HepG2 (cell line): ENCODE measurements around the gene ZFAND3. TPM values are rescaled to one million over a fixed set of nuclear protein-coding genes. Genes with fewer than 3 reads are reported as not detected.

ENCODE experiments used
- ATAC-seq: fragments of 200-7000 bp; cut with Tn5 transposase; 3 replicates; pipeline ENCODE4 v1.9.1; 2020; ENCODE audit warnings: mild to moderate bottlenecking, moderate library complexity
- BruUV-seq: library from RNA; stranded (reverse); fragments of 400-500 nt; replicated peaks from 2 replicates; lab custom pipeline; 2021; lab: Mats Ljungman, UMichigan
- CTCF ChIA-PET: fragments of 300-600 bp; formaldehyde crosslinking; extraction: SDS; loops from one replicate; lab custom pipeline; 2021; ENCODE audit warnings: low total read pairs, inconsistent platforms, low intra/inter-chr PET ratio; lab: Yijun Ruan, JAX
- POLR2A ChIA-PET: fragments of 350-600 bp; sonication (Branson Sonifier 250); formaldehyde crosslinking; loops from one replicate; lab custom pipeline; 2020; ENCODE audit warnings: antibody characterized with exemption, inconsistent platforms; lab: Yijun Ruan, JAX
- DNase-seq: peaks from one replicate; pipeline ENCODE4 v3.0.0-alpha.2; 2015; ENCODE audit warnings: low spot score
- FAIRE-seq: peaks from 3 replicates; lab custom pipeline; 2011; peaks lifted over from hg19 to GRCh38; lab: Jason Lieb, UNC
- H2AFZ ChIP-seq: one replicate; pipeline ENCODE4 v1.6.1; 2011; ENCODE audit warnings: low read length, inconsistent platforms
- H3K27ac ChIP-seq: fragments of 300-600 bp; 3 replicates; pipeline ENCODE4 v1.8.0; 2011; ENCODE audit warnings: mixed run types, mild to moderate bottlenecking, mixed read lengths, low read length, inconsistent platforms; ENCODE audit not compliant: insufficient read depth; ENCODE audit errors: extremely low read length
- H3K27me3 ChIP-seq, 2 experiments: fragments of 200-600 bp in 1 of 2; 2 replicates in 1 of 2; 3 replicates in 1 of 2; pipeline versions ENCODE4 v1.6.0 to v1.8.0; 2011; ENCODE audit warnings: low read length in 2 of 2, mild to moderate bottlenecking in 2 of 2, moderate library complexity in 2 of 2, inconsistent platforms in 1 of 2; ENCODE audit not compliant: insufficient read depth in 2 of 2, control insufficient read depth in 1 of 2
- H3K36me3 ChIP-seq, 2 experiments: fragments of 200-600 bp in 1 of 2; replicated peaks in 1 of 2; 2 replicates in 1 of 2; 3 replicates in 1 of 2; pipeline versions ENCODE4 v1.5.1 to v1.8.0; 2011; ENCODE audit warnings: low read length in 2 of 2, inconsistent platforms in 1 of 2; ENCODE audit not compliant: insufficient read depth in 2 of 2, control insufficient read depth in 1 of 2
- H3K4me1 ChIP-seq: 2 replicates; pipeline ENCODE4 v1.5.1; 2012; ENCODE audit warnings: low read length, inconsistent platforms; ENCODE audit not compliant: insufficient read depth
- H3K4me2 ChIP-seq: 2 replicates; pipeline ENCODE4 v1.6.0; 2011; ENCODE audit warnings: low read depth, low read length, inconsistent platforms
- H3K4me3 ChIP-seq, 3 experiments: fragments of 200-600 bp in 1 of 3; sonication (generic), shearing (Covaris generic) in 1 of 3; replicated peaks in 1 of 3; 2 replicates each; pipeline ENCODE4 v1.5.1; 2011 to 2016; ENCODE audit warnings: low read length in 3 of 3, inconsistent platforms in 2 of 3, low read depth in 2 of 3, mild to moderate bottlenecking in 2 of 3, control low read depth in 1 of 3, mixed read lengths in 1 of 3; ENCODE audit not compliant: insufficient read depth in 1 of 3
- H3K79me2 ChIP-seq: one replicate; pipeline ENCODE4 v1.6.1; 2011; ENCODE audit warnings: low read length, inconsistent platforms; ENCODE audit not compliant: insufficient read depth
- H3K9ac ChIP-seq: 2 replicates; pipeline ENCODE4 v1.6.0; 2011; ENCODE audit warnings: mild to moderate bottlenecking, low read depth, low read length, inconsistent platforms; ENCODE audit not compliant: insufficient read depth
- H3K9me3 ChIP-seq: 2 replicates; pipeline ENCODE4 v1.5.1; 2012; ENCODE audit warnings: mild to moderate bottlenecking, low read length
- H4K20me1 ChIP-seq: 2 replicates; pipeline ENCODE4 v1.6.0; 2011; ENCODE audit warnings: inconsistent platforms, mild to moderate bottlenecking, low read length, moderate library complexity; ENCODE audit not compliant: insufficient read depth
- BHLHE40 ChIP-seq: IDR thresholded peaks from 2 replicates; pipeline ENCODE4 v1.6.1; 2011; ENCODE audit warnings: low read length, improper control_type of control experiment
- CEBPB ChIP-seq: IDR thresholded peaks from 2 replicates; pipeline ENCODE4 v1.6.1; 2011; ENCODE audit warnings: low read depth, low read length, improper control_type of control experiment, borderline replicate concordance
- FOXM1 ChIP-seq: sonication (generic); formaldehyde crosslinking; IDR thresholded peaks from 2 replicates; pipeline ENCODE4 v1.5.0; 2020; ENCODE audit warnings: missing genetic modification reagents
- FOXO1 ChIP-seq: sonication (generic); formaldehyde crosslinking; IDR thresholded peaks from 2 replicates; pipeline ENCODE4 v1.4.0; 2020; ENCODE audit warnings: missing genetic modification reagents
- GABPB1 ChIP-seq: IDR thresholded peaks from 2 replicates; pipeline ENCODE4 v1.6.1; 2016; ENCODE audit warnings: mild to moderate bottlenecking, missing genetic modification reagents, moderate library complexity, missing compliant biosample characterization
- HIVEP1 ChIP-seq: sonication (generic); formaldehyde crosslinking; IDR thresholded peaks from 2 replicates; pipeline ENCODE4 v1.4.0; 2020; ENCODE audit warnings: mild to moderate bottlenecking, missing genetic modification reagents
- HOXA5 ChIP-seq: sonication (generic); formaldehyde crosslinking; IDR thresholded peaks from 2 replicates; pipeline ENCODE4 v1.4.0; 2020; ENCODE audit warnings: missing genetic modification reagents
- NPAS2 ChIP-seq: sonication (generic); formaldehyde crosslinking; IDR thresholded peaks from 2 replicates; pipeline ENCODE4 v1.8.0; 2022; ENCODE audit warnings: mild to moderate bottlenecking, missing genetic modification reagents, borderline replicate concordance
- SOX6 ChIP-seq, 2 experiments: fragments of 450-650 bp in 1 of 2; sonication (generic) in 1 of 2; formaldehyde crosslinking in 1 of 2; IDR thresholded peaks; 2 replicates each; pipeline versions ENCODE4 v1.4.0 to v1.6.1; 2017 to 2020; ENCODE audit warnings: antibody characterized with exemption in 1 of 2, mild to moderate bottlenecking in 1 of 2, missing genetic modification reagents in 1 of 2
- SRSF4 ChIP-seq: fragments of 200-400 bp; formaldehyde crosslinking; IDR thresholded peaks from one replicate; pipeline ENCODE4 v1.6.1; 2018; ENCODE audit warnings: mild to moderate bottlenecking, low read depth, low read length, moderate library complexity; ENCODE audit not compliant: poor library complexity, severe bottlenecking
- STAG1 ChIP-seq: sonication (generic); formaldehyde crosslinking; IDR thresholded peaks from 2 replicates; pipeline ENCODE4 v1.4.0; 2020; ENCODE audit warnings: missing genetic modification reagents
- ZNF441 ChIP-seq: sonication (generic); formaldehyde crosslinking; IDR thresholded peaks from 2 replicates; pipeline ENCODE4 v1.7.0; 2021; ENCODE audit warnings: missing genetic modification reagents, borderline replicate concordance
- ZNF530 ChIP-seq: sonication (generic); formaldehyde crosslinking; IDR thresholded peaks from 2 replicates; pipeline ENCODE4 v1.5.0; 2020; ENCODE audit warnings: low read depth, mild to moderate bottlenecking, missing genetic modification reagents
- ZNF768 ChIP-seq: sonication (generic); formaldehyde crosslinking; IDR thresholded peaks from 2 replicates; pipeline ENCODE4 v1.4.0; 2020; ENCODE audit warnings: missing genetic modification reagents
- ZNF788 ChIP-seq: sonication (generic); formaldehyde crosslinking; IDR thresholded peaks from 2 replicates; pipeline ENCODE4 v1.5.0; 2020; ENCODE audit warnings: mild to moderate bottlenecking, missing genetic modification reagents, borderline replicate concordance
- ZZZ3 ChIP-seq: sonication (generic); formaldehyde crosslinking; IDR thresholded peaks from 2 replicates; pipeline ENCODE4 v1.4.0; 2020; ENCODE audit warnings: missing genetic modification reagents, mild to moderate bottlenecking, borderline replicate concordance
- WGBS: methylation state at CpG from one replicate; pipeline ENCODE4 v1.1.6; 2017; ENCODE audit warnings: low lambda C conversion rate; 5-methylcytosine and 5-hydroxymethylcytosine counted together
- in situ Hi-C: cut with HindIII; loops from 2 replicates; pipeline ENCODE4 v1.10.0; 2017; ENCODE audit warnings: low pct_unique_long_range_greater_than_20kb; ENCODE audit not compliant: extremely low pct_ligation_motif_present
- intact Hi-C: fragments of 100-400 bp; cut with micrococcal nuclease; formaldehyde crosslinking; loops from one replicate; pipeline ENCODE4 v1.10.0; 2022; ENCODE audit not compliant: unreplicated experiment
- polyA plus RNA-seq, 8 experiments: library from polyadenylated mRNA; depleted of rRNA in 3 of 8; stranded (reverse) in 7 of 8; unstranded in 1 of 8; fragments of >200 nt; fragmentation: Illumina TruSeq in 4 of 8; extraction: Trizol in 4 of 8; gene quantifications; 2 replicates each; pipeline versions ENCODE4 v1.2.1 to v1.2.3, GENCODE V29; 2011 to 2016; ENCODE audit warnings: low read depth in 4 of 8, missing spikeins in 1 of 8, mixed read lengths in 1 of 8; ENCODE audit not compliant: insufficient read depth in 1 of 8
- total RNA-seq, 5 experiments: library from RNA; depleted of rRNA; stranded (reverse); fragments of >200 nt; fragmentation: Illumina TruSeq; extraction: Trizol; gene quantifications; 2 replicates each; pipeline ENCODE4 v1.2.3, GENCODE V29; 2016; ENCODE audit warnings: low read depth in 1 of 5
- TF ChIP-seq, protein P1 (sequence below): sonication (generic); formaldehyde crosslinking; IDR thresholded peaks from 2 replicates; pipeline ENCODE4 v1.4.0; 2020; ENCODE audit warnings: mild to moderate bottlenecking, missing genetic modification reagents
- TF ChIP-seq, protein P2 (sequence below): sonication (generic); formaldehyde crosslinking; IDR thresholded peaks from 2 replicates; pipeline ENCODE4 v1.4.0; 2020; ENCODE audit warnings: missing genetic modification reagents

The ZFAND3 gene
- total and polyA plus RNA-seq, 2 of the 13 experiments (the other 11 are each of a cell fraction or from before 2014, with no cell fraction given): 16.4 to 17.1 TPM

DNA sequence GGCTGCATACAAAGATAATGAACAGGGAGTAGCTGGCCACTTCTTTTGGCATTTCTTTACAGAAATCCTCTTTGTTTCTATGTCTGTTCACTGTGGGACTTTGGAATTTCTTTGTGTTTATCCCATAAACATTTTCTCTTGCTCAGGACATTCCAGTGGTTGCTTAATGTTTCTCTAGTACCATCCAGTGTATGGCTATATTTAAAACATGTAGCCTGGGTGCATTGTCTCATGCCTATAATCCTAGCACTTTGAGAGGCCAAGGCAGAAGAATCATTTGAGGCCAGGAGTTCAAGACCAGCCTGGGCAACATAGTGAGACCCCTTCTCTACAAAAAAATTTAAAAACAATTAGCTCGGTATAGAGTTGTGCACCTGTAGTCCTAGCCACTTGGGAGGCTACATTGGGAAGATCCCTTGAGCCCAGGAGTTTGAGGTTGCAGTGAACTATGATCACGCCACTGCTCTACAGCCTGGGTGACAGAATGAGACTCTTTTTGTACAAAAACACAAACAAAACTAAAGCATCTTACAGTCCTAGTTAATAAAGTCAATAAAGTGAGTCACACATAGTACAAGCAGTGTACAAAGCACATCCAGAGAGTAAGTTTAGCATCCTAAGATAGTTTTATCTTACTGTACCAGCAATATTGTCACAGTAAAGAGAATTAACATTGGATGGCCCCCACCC lies 63.3 kb downstream of the ZFAND3 start (continued):
- TF ChIP-seq SOX6 (IDR thresholded peaks at IDR 0.05) (no peak), SOX6 (CRISPR knock-in tag; IDR thresholded peaks at IDR 0.05) (peak; percentile 72), CEBPB (peak; percentile 77), SRSF4 (no peak), GABPB1 (no peak), FOXO1 (CRISPR knock-in tag) (no peak), ZNF788 (no peak)
- TF ChIP-seq, protein P1, sequence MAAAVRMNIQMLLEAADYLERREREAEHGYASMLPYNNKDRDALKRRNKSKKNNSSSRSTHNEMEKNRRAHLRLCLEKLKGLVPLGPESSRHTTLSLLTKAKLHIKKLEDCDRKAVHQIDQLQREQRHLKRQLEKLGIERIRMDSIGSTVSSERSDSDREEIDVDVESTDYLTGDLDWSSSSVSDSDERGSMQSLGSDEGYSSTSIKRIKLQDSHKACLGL: no peak

- H3K9ac ChIP-seq: no peak overlapping the region
- in situ Hi-C loops: no loop called here
Measured at GRCh38 chr6:37884548-37884947, 65.0 kb downstream of the ZFAND3 start.

More at GRCh38 chr6:37884548-37884947, 65.0 kb downstream of the ZFAND3 start:
- ATAC-seq: no peak
- peaks cover 34% of the 10 kb centered on the region; the same call in 1 of the 2 replicates for H4K20me1 ChIP-seq
- no peak for FAIRE-seq
- H3K36me3 ChIP-seq: no peaks in the 10 kb centered on the region
- no peaks in the 10 kb centered on the region for H3K27me3 ChIP-seq
- intact Hi-C loops: no loop called here
- H3K79me2 ChIP-seq: peaks cover 63% of the 10 kb centered on the region
- no peak overlapping the region for H2AFZ ChIP-seq
- WGBS: 88% methylated on average over 1 of the region's 1 CpG
- no TSS peak for BruUV-seq
- CTCF ChIA-PET: no interaction called here
- peaks cover 73% of the 10 kb centered on the region for H3K4me1 ChIP-seq
- POLR2A ChIA-PET: interaction anchor here (2.9 kb wide), 1 partner anchor 66 kb away, joined by 11 read pairs; the partner anchor contains the start of gene ZFAND3
- no peak for DNase-seq
- no peak overlapping the region for H3K27ac ChIP-seq
- H3K4me3 ChIP-seq: no peak overlapping the region
- TF ChIP-seq STAG1 (CRISPR knock-in tag) (no peak), NPAS2 (CRISPR knock-in tag) (no peak), ZZZ3 (CRISPR knock-in tag) (no peak), HIVEP1 (no peak), ZNF530 (CRISPR knock-in tag) (no peak), ZNF768 (CRISPR knock-in tag) (no peak), HOXA5 (CRISPR knock-in tag) (no peak), BHLHE40 (no peak), ZNF441 (no peak), FOXM1 (CRISPR knock-in tag) (no peak)
- TF ChIP-seq, protein P2, sequence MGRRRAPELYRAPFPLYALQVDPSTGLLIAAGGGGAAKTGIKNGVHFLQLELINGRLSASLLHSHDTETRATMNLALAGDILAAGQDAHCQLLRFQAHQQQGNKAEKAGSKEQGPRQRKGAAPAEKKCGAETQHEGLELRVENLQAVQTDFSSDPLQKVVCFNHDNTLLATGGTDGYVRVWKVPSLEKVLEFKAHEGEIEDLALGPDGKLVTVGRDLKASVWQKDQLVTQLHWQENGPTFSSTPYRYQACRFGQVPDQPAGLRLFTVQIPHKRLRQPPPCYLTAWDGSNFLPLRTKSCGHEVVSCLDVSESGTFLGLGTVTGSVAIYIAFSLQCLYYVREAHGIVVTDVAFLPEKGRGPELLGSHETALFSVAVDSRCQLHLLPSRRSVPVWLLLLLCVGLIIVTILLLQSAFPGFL: no peak
- TF ChIP-seq, all 625 proteins: peak for 0
- H3K9me3 ChIP-seq: no peaks in the 10 kb centered on the region
- no peak overlapping the region for H3K4me2 ChIP-seq
